Activated CD4-positive, alpha-beta T cell treated with anti-CD3 and anti-CD28 coated beads, Interleukin-10, Interleukin-2, amounts not matched to agents 100 ng/mL and 50 ng/mL, durations not matched to agents 16 hours and 8 hours (primary cell): Measurements from ENCODE around the gene VOPP1.
A peak's percentile ranks its signal among the peaks of the same experiment; 100 is the strongest.

Source experiments
- DNase-seq: peaks from one replicate; pipeline ENCODE4 v3.0.0-alpha.2; 2020

The VOPP1 gene

GRCh38 chr7:55576753-55577152 lies 4.5 kb upstream of the VOPP1 start:
- no peak for DNase-seq

DNA sequence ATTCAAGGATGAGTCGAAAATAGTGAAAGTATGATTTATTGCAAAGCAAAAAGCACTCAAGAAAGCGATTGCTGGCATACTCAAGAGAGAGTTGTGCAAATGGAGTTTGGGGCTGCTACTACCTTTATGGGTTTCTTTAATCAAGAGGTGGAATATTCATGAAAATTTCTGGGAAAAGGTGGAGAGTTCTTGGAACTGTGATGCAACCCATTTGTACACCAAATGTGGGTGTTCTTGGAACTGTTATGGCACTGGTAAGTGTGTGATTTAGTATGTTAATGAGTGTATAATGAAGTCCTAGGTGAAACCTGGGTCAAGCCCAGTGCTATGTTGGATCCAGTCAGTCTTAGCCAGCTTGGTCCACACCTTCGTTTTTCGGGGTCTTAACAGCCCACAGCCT lies 3.4 kb upstream of the VOPP1 start:
- no peak for DNase-seq

DNA sequence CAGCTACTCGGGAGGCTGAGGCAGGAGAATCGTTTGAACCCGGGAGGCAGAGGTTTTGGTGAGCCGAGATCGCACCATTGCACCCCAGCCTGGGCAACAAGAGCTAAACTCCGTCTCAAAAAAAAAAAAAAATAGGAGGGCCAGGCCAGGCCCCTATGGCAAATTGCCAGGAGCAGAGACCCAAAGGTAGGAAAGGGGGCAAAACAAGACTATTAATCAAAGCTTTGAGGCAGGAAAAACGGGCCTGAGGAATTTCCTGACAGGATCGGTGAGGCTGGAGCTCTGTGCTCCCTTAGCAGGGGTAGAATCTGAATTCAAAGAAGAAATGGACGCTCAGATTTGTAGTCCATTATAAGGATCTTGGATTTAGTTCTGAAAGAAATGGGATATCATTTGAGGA lies 2.8 kb upstream of the VOPP1 start:
- no peak for DNase-seq

DNA sequence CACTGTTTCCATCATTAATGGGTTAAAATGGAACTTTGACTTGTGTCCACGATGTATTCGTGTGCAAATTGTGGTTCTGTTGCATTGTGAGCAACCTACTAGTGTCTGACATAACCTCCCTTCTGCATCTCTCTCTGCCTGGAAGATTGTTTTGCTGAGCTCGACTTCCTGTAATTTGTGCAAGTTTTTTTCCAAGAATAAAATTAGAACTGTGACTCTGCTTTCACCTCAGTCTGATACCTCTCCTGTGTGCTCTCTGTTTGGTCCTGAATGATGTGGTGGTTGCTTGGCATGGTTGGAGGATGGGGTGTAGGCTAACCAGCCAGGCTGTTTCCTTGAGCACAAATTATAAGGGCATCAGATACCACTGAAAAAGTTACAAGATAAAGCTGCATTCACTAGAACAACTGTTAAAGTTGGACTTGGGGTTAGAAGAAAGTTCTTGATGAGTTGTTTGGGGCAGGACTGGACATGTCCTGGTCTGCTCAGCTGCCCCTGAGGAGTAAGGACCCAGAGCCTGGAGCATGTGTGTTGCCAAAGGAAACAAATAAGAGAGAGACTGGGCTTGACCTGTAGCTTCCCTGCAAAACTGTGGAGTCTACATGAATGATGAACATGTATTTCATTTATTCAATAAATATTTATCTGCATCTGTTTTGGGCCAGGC lies 1.9 kb upstream of the VOPP1 start:
- DNase-seq, result peak; percentile 54

- DNase-seq, result no peak
These were observed 1.1 kb upstream of the VOPP1 start for GRCh38 chr7:55573234-55573900.

DNA sequence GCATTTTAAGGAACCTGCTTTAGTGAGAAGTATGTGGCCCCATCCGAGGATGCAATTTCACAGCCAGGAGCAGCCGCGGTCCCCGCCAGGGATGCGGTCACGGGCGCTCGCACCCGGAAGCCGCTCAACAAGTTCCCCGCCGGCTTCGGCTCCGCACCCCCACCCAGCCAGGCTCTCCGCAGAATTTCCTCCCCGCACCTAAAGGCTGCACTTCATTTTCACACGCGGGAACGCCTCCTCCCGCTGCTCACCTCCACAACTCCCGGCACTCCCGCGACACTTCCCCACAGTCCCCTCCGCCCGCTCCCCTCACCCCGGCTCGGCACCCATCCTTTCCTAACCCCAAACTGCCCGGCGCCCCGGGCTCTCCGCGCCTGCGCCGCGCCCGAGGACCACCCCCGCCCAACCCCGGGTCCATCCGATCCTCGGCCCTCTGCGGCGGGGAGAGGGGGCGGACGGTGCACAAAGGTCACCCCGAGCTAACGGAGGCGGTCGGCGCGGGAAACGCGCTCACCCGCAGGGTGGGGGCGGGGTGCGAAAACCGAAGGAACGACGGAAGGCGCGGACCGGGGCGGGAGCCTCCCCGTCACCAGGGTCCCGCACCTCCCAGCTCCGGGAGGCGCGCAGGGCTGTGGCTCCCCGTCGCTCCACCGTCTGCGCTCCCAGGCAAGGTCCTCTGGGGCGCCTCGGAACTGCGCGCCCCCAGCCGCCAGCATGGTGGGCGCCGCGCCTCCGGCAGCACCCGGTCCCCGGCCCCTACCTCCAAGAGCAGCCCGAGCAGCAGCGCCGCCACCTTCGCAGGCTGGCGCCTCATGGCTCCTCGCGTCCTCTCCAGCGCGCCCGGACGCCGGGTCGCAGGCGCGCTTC lies 558 bp downstream of the VOPP1 start:
- peak; percentile 69 for DNase-seq

DNA sequence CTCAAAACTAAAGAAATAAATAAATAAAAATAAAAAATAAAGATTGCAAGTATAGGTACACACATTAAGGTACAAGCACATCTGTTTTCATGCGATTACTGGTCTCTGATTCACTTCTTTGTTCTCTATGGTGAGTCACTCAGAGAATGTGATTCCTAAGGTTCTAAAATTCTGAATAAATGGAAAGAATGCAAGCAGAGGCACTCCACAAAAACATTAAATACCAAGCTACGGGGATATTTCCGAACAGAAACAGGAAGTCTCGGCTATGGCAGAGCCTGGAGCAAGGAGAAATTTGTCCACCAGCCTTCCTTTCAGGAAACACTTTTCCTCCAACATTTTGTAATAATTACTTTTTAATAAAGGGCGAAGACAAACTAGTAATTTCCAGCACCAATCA lies 1.4 kb downstream of the VOPP1 start:
- peak; percentile 49 for DNase-seq

DNA sequence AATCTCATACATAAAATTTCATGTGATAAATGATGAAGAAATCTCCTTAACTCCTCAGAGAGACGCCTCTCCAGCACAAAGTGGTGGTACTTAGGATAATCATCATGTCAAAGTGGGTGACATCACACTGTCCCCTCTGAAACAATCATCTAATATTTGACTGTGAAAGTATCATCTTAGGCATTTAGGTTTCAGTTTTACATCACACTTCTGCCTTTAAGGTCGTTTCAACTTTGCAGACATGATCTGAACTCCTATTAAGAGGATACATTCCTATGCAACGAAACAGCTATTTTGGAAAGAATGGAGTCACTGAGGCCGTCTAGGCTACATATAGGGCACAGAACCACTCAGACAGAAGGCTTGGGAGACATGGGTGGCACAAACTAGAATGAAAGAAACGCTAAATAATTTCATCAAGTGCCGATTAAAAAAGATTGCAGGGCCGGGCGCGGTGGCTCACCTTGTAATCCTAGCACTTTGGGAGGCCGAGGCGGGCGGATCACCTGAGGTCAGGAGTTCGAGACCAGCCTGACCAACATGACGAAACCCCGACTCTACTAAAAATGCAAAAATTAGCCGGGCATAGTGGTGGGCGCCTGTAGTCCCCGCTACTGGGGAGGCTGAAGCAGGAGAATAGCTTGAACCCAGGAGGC lies 2.0 kb downstream of the VOPP1 start:
- DNase-seq, result peak; percentile 74

DNA sequence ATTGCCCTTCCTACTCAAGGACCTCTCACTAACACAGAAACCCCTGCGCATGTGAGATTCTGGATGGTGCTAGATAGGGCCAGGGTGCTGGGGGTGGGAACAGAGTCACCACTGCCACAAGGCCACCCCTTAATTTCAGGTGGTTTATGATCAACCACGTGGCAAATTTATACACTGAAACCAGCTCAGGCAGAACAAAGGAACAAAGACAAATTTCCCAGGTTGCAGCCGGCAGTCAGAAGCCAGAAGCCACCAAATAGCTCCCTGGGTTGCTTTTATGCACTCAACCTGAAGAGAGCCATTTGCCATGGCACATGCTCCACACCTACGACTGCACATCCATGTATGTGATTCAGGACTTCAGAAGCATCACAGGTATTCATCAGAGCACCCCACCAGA lies 2.5 kb downstream of the VOPP1 start:
- DNase-seq, result peak; percentile 74

DNA sequence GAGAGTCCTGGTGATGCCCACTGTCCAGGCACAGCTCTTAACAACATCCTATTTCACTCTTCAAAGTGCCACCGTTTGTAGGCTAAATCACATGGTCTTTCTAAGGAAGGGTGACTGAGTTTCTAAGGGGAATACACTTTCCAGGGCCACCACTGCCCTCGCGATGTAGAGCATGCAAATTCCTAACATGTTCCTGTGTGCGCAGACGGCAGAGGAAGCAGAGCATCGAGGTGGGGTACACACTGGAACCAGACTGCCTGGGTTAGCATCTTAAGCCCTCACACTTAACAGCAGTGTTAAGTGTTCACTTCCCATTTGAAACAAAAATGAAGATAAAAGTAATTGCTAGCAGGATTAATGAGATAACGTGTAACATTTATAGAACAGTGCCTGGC lies 3.0 kb downstream of the VOPP1 start:
- DNase-seq, result no peak

DNA sequence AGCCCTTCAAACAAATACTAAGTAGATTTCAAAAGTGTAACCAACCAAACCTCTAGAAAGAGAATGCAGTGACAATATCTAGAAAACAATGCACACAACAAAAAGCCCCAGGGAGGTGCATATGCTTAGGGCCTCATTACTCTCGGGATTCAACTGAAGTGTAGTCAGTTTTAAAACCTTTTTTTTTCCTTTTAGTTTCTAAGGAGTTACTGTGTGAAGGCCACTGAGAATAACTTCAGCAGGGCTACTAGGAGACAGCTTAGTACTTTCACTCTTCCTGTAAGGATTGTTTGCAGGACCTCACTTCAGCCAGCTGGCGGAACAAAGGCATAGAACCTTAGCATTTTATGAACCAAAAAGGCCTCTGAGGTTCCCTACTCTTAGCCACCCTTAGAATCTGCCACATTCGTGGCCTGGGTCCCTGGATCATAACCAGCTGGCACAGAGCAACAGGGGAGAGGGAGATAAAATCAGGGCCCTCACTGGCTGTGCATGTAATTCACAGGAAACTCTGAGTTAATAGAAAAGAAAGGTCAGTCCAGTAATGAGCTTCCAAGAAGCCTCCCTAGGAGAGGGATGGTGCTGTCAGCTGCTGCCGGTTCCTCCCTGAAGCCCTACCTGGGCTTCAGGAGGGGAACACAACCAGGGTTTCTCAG lies 3.6 kb downstream of the VOPP1 start:
- DNase-seq, result no peak

- DNase-seq, result no peak
These were observed 4.7 kb downstream of the VOPP1 start for GRCh38 chr7:55567571-55567970.

DNA sequence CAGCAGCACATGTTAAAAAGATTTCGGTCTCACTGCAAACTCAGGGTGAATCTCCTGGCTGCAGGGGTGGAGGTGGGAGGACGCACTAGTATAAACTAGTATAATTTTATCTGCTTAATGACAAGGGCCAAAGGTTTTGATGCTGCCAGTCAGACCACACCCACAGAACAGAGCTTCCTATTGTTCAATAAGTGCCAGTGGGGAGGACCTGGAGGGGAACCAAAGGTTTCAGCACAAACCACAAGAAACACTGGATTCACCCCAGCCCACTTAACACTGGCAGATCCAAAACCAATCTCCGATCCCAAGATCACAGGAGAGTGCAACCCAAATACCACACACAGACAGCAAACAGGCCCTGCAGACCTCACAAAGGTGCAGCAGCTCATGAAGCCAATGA lies 6.6 kb downstream of the VOPP1 start:
- DNase-seq, result peak; percentile 18

GRCh38 chr7:55563596-55564325 lies 8.5 kb downstream of the VOPP1 start:
- DNase-seq, result no peak

GRCh38 chr7:55561690-55562089 lies 10.6 kb downstream of the VOPP1 start:
- no peak for DNase-seq

DNA sequence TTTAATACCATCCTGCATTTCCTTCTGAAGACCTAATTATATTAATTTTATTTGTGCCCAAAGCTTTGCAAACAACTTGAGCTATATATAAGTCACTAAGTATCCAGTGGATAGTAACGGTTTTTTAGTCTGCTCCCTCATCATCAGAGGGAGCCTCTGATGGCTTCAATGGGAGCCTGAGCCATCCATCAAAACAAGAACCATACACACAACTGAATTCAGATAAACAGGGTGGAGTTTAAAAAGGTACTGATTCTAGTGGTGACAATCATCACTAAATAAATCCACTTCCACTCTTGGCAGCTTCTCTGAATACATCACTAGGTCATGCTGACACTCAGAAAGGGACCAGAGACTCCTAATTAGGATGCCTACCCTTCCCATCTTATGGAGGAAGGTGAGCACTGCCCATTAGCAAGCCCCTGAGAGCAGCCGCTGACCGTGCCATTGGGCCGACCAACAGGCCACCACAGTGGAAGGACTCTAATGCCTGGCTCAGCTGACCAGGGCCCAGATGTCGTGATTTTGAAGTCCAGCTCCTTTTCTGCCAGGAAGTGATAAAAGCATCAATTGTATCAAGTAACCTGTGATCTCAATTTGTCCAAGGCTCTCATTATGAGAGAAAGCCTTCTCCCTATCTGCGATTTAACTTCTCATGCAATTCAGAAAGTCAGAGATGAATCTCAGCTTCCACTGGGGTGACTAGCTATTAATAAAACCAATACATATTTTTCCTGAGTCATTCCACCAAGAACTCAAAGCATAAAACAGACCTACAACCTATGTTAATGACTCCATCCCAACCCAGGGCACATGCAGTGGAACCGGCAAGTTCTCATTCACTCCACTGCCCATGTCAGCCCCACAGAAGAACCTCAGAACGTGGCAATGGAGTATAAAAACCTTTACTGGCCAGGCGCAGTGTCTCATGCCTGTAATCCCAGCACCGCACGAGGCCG lies 13.1 kb downstream of the VOPP1 start:
- no peak for DNase-seq

GRCh38 chr7:55557666-55558188 lies 14.6 kb downstream of the VOPP1 start:
- DNase-seq, result peak; percentile 58

- DNase-seq, result no peak
These were observed 15.8 kb downstream of the VOPP1 start for GRCh38 chr7:55556492-55556891.

GRCh38 chr7:55556031-55556430 lies 16.3 kb downstream of the VOPP1 start:
- DNase-seq, result no peak

DNA sequence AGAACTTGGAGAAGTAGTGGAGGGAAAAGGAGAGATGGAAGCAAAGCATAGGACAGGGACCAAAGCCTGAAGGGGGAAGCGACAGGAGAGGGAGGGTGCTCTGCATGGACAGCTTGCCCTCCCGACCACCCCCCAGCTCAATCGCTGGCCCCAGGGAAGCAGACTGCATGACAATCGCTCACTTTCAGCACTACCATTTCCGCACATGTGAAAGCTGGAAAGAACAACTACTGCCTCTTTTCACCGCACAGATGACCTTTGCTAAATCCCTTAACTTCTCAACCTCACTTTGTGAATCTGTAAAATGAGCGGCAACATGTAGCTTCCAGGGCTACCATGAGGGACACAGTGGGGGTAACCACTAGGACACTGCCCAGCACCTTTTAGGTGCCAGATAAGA lies 17.1 kb downstream of the VOPP1 start:
- no peak for DNase-seq

- DNase-seq, result no peak
These were observed 18.3 kb downstream of the VOPP1 start for GRCh38 chr7:55554038-55554437.
